Cardiac muscle cell (in vitro differentiated cells and primary cell): ENCODE measurements around the gene COL23A1. TPM values are rescaled to one million over a fixed set of nuclear protein-coding genes. Genes with fewer than 3 reads are reported as not detected.

Source experiments
- DNase-seq, 2 donors: peaks; one replicate each; pipeline versions ENCODE4 v3.0.0 to v3.0.0-alpha.2; 2010 to 2017; ENCODE audit warnings: low read depth in 1 of 2, low spot score in 1 of 2
- H3K27ac ChIP-seq: fragments of 200-600 bp; sonication (generic); 2 replicates; pipeline ENCODE4 v1.5.1; 2016
- H3K27me3 ChIP-seq: fragments of 200-600 bp; sonication (generic); 2 replicates; pipeline ENCODE4 v1.6.0; 2016; ENCODE audit warnings: control low read depth
- H3K36me3 ChIP-seq: fragments of 200-600 bp; sonication (generic); 2 replicates; pipeline ENCODE4 v1.5.1; 2016; ENCODE audit warnings: control low read depth
- H3K4me1 ChIP-seq: fragments of 200-600 bp; sonication (generic); 2 replicates; pipeline ENCODE4 v1.8.1; 2017; ENCODE audit warnings: low read depth, mild to moderate bottlenecking, mixed run types
- H3K4me3 ChIP-seq: fragments of 200-600 bp; sonication (generic); 2 replicates; pipeline ENCODE4 v1.5.1; 2016; ENCODE audit warnings: mild to moderate bottlenecking
- H3K9me3 ChIP-seq: fragments of 200-600 bp; sonication (generic); 2 replicates; pipeline ENCODE4 v1.5.1; 2017; ENCODE audit warnings: low read depth, mild to moderate bottlenecking, control low read depth
- polyA plus RNA-seq: library from polyadenylated mRNA; unstranded; fragments of >200 nt; fragmentation: Nextera tagmentation; extraction: Ambion mirVana; gene quantifications from 2 replicates; pipeline ENCODE4 v1.2.1, GENCODE V29; 2016
- total RNA-seq: library from RNA; depleted of rRNA; stranded (reverse); fragments of >200 nt; gene quantifications from 2 replicates; pipeline ENCODE4 v1.2.3, GENCODE V29; 2016
- TF ChIP-seq, protein P1 (sequence below): IDR thresholded peaks from 2 replicates; pipeline ENCODE4 v1.5.1; 2012; ENCODE audit warnings: low read depth, mild to moderate bottlenecking, low read length

COL23A1 gene
- total and polyA plus RNA-seq, 2 experiments from 2014 or later = 28.9 to 43.0 TPM

GRCh38 chr5:178463321-178464155 is 126.7 kb downstream of the COL23A1 start:
- no peak for DNase-seq
- H3K4me3 ChIP-seq = no peak overlapping the region
- H3K36me3 ChIP-seq = no peaks in the 10 kb centered on the region
- no peaks in the 10 kb centered on the region for H3K27me3 ChIP-seq
- TF ChIP-seq, protein P1, sequence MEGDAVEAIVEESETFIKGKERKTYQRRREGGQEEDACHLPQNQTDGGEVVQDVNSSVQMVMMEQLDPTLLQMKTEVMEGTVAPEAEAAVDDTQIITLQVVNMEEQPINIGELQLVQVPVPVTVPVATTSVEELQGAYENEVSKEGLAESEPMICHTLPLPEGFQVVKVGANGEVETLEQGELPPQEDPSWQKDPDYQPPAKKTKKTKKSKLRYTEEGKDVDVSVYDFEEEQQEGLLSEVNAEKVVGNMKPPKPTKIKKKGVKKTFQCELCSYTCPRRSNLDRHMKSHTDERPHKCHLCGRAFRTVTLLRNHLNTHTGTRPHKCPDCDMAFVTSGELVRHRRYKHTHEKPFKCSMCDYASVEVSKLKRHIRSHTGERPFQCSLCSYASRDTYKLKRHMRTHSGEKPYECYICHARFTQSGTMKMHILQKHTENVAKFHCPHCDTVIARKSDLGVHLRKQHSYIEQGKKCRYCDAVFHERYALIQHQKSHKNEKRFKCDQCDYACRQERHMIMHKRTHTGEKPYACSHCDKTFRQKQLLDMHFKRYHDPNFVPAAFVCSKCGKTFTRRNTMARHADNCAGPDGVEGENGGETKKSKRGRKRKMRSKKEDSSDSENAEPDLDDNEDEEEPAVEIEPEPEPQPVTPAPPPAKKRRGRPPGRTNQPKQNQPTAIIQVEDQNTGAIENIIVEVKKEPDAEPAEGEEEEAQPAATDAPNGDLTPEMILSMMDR = no peak
- H3K9me3 ChIP-seq = no peaks in the 10 kb centered on the region
- no peak overlapping the region for H3K27ac ChIP-seq
- H3K4me1 ChIP-seq = peaks cover 19% of the 10 kb centered on the region

DNA sequence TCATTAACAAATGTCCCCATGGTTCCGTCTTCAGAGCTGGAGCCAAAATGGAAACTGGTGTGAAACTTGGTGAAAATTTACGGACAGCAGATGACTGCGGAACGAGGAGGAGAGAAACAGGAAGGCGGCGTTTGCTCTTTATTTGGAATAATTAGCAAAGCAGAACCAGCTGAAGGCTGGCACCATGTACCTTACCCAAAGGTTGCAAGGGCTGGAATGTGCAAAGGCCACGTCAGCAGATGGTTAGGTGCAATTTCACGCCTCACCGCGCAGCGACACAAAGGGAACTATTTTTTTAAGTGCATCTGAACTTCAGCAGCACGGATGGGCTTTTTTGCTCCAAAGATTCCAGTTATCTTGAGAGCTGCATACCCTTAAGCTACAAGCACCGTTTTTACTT is 127.4 kb downstream of the COL23A1 start:
- Histone ChIP-seq H3K27ac (no peak overlapping the region), H3K9me3 (no peaks in the 10 kb centered on the region), H3K36me3 (no peaks in the 10 kb centered on the region), H3K4me1 (peaks cover 19% of the 10 kb centered on the region), H3K4me3 (no peak overlapping the region), H3K27me3 (no peaks in the 10 kb centered on the region)
- no peak for DNase-seq
- TF ChIP-seq, protein P1 = no peak

DNA sequence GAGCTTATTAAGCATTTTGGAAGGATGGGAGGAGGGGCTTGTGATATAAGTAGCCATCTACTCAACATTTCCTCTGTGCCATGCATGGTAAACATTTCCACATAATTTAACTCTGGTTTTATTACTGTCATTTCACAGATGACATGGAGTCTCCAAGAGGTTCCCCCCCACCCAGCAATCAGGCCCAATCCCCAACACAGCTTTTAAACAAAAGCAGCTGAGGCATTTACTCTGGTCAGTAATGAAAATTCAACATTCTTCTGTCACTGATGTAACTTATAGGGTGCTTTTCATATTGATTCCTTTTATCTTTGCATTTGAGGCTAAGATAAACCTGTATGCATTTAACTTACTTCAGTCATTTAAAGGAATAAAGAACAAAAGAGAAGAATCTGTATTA is 128.1 kb downstream of the COL23A1 start:
- H3K4me3 ChIP-seq = no peak overlapping the region
- no peak overlapping the region for H3K27ac ChIP-seq
- DNase-seq = no peak
- TF ChIP-seq, protein P1 = no peak
- H3K9me3 ChIP-seq = no peaks in the 10 kb centered on the region
- H3K36me3 ChIP-seq = no peaks in the 10 kb centered on the region
- peaks cover 16% of the 10 kb centered on the region for H3K4me1 ChIP-seq
- no peaks in the 10 kb centered on the region for H3K27me3 ChIP-seq

- peak; percentile 46 to 82 for DNase-seq
- TF ChIP-seq, protein P1 = peak; percentile 78
Observed at GRCh38 chr5:178461004-178461730, 129.0 kb downstream of the COL23A1 start.

DNA sequence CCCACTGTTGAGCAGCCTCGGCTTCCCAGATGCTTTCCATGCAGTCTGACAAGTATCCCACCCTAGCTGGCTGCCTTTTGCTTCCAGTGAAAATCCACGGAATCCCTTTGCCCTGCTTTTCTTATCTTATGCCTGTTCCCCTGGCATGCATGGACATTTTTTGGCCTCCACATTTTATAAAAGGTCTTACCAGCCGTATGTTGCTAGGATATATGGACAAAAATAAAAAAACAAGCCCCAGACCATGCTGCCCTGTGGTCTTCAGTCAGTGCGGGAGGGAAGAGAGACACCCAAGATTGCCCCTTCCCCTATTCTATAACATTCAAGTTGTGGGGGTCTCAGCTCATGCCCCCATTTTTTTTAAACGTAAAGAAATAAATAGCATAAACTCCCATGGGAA is 129.6 kb downstream of the COL23A1 start:
- TF ChIP-seq, protein P1 = no peak
- Histone ChIP-seq H3K27me3 (no peaks in the 10 kb centered on the region), H3K27ac (no peak overlapping the region), H3K4me1 (peaks cover 15% of the 10 kb centered on the region), H3K4me3 (no peak overlapping the region), H3K9me3 (no peaks in the 10 kb centered on the region), H3K36me3 (no peaks in the 10 kb centered on the region)
- DNase-seq = no peak

More at GRCh38 chr5:178461004-178461730, 129.0 kb downstream of the COL23A1 start:
- Histone ChIP-seq H3K4me3 (no peak overlapping the region), H3K27ac (no peak overlapping the region), H3K4me1 (peaks cover 15% of the 10 kb centered on the region), H3K9me3 (no peaks in the 10 kb centered on the region), H3K27me3 (no peaks in the 10 kb centered on the region), H3K36me3 (no peaks in the 10 kb centered on the region)
